Measurements from ENCODE around the gene NBPF3.

GRCh38 chr1:21478356-21478755 lies 38.4 kb downstream of the NBPF3 start:
- TF ChIP-seq CTCF (IDR thresholded peaks at IDR 0.05) (no peak), POLR2A (IDR thresholded peaks at IDR 0.05) (no peak)
